K562 (cell line): ENCODE results near the gene SLC25A36. TPM values are rescaled to one million over a fixed set of nuclear protein-coding genes. Genes with fewer than 3 reads are reported as not detected.

ENCODE experiments used
- BCOR ChIP-seq: fragments of 450-650 bp; IDR thresholded peaks from 2 replicates; pipeline ENCODE4 v1.6.1; 2016
- CC2D1A ChIP-seq: fragments of 450-650 bp; IDR thresholded peaks from 2 replicates; pipeline ENCODE4 v1.6.1; 2017; ENCODE audit warnings: mild to moderate bottlenecking
- CREB3L1 ChIP-seq: fragments of 450-650 bp; IDR thresholded peaks from 2 replicates; pipeline ENCODE4 v1.6.1; 2014; ENCODE audit warnings: low read depth, mild to moderate bottlenecking, moderate library complexity, borderline replicate concordance
- FOSL1 ChIP-seq: fragments of 200-800 bp; sonication (Bioruptor generic); conservative IDR thresholded peaks from 2 replicates; pipeline ENCODE4 v1.6.1; 2016; ENCODE audit warnings: missing genetic modification characterization, missing compliant biosample characterization
- FOXK1 ChIP-seq: sonication (generic); formaldehyde crosslinking; IDR thresholded peaks from 2 replicates; pipeline ENCODE4 v1.8.0; 2022; ENCODE audit warnings: missing genetic modification reagents, mild to moderate bottlenecking, borderline replicate concordance
- GMEB1 ChIP-seq: fragments of 250-450 bp; sonication (Bioruptor Pico); IDR thresholded peaks from 2 replicates; pipeline ENCODE4 v1.4.0; 2020; ENCODE audit warnings: mild to moderate bottlenecking
- GTF2A2 ChIP-seq: IDR thresholded peaks from 2 replicates; pipeline ENCODE4 v1.6.1; 2016; ENCODE audit warnings: mild to moderate bottlenecking, missing genetic modification characterization, missing compliant biosample characterization
- HMGXB4 ChIP-seq: sonication (generic); formaldehyde crosslinking; IDR thresholded peaks from 2 replicates; pipeline ENCODE4 v1.8.1; 2023; ENCODE audit warnings: mild to moderate bottlenecking, missing genetic modification reagents
- NCOA1 ChIP-seq: fragments of 450-650 bp; IDR thresholded peaks from 2 replicates; pipeline ENCODE4 v1.6.1; 2016; ENCODE audit warnings: low read depth
- POLR2A ChIP-seq: fragments of 450-650 bp; conservative IDR thresholded peaks from 2 replicates; pipeline ENCODE4 v1.6.1; 2016
- PRPF4 ChIP-seq: fragments of 200-400 bp; formaldehyde crosslinking; IDR thresholded peaks from one replicate; pipeline ENCODE4 v1.6.1; 2017; ENCODE audit warnings: low read length, low read depth, mild to moderate bottlenecking; ENCODE audit not compliant: insufficient read depth, poor library complexity, severe bottlenecking
- SIN3B ChIP-seq: fragments of 450-650 bp; IDR thresholded peaks from 2 replicates; pipeline ENCODE4 v1.6.1; 2017; ENCODE audit warnings: low read depth, mild to moderate bottlenecking, moderate library complexity
- TAF9B ChIP-seq: fragments of 450-650 bp; IDR thresholded peaks from 2 replicates; pipeline ENCODE4 v1.6.1; 2018; ENCODE audit warnings: mild to moderate bottlenecking; ENCODE audit not compliant: partially characterized antibody
- THAP12 ChIP-seq: fragments of 250-450 bp; sonication (Bioruptor Pico); IDR thresholded peaks from 2 replicates; pipeline ENCODE4 v1.9.0; 2021; ENCODE audit warnings: mild to moderate bottlenecking, inconsistent platforms
- YY1 ChIP-seq, 3 experiments: IDR thresholded peaks; 2 replicates each; pipeline ENCODE4 v1.6.1; 2011; ENCODE audit warnings: low read length in 2 of 3, mild to moderate bottlenecking in 2 of 3, moderate library complexity in 2 of 3, borderline replicate concordance in 1 of 3, control low read depth in 1 of 3, low read depth in 1 of 3; ENCODE audit not compliant: insufficient read depth in 3 of 3, insufficient replicate concordance in 2 of 3, control insufficient read depth in 1 of 3, insufficient read length in 1 of 3; ENCODE audit errors: extremely low read depth in 1 of 3
- ZBTB9 ChIP-seq: fragments of 450-650 bp; formaldehyde crosslinking; IDR thresholded peaks from 2 replicates; pipeline ENCODE4 v1.4.0; 2020; ENCODE audit warnings: mild to moderate bottlenecking, moderate library complexity
- ZNF12 ChIP-seq: sonication (generic); formaldehyde crosslinking; IDR thresholded peaks from 2 replicates; pipeline ENCODE4 v1.4.0; 2020; ENCODE audit warnings: mild to moderate bottlenecking, missing genetic modification reagents
- ZSCAN32 ChIP-seq: fragments of 450-650 bp; formaldehyde crosslinking; IDR thresholded peaks from 2 replicates; pipeline ENCODE4 v1.4.0; 2020; ENCODE audit warnings: mild to moderate bottlenecking, moderate library complexity
- polyA plus RNA-seq, 8 experiments: library from polyadenylated mRNA; depleted of rRNA in 4 of 8; stranded (reverse) in 5 of 8; unstranded in 3 of 8; fragments of >200 nt; fragmentation: Nextera tagmentation in 2 of 8; fragmentation: Illumina TruSeq in 1 of 8; extraction: Ambion mirVana in 2 of 8; extraction: Trizol in 1 of 8; gene quantifications; 2 replicates each; pipeline versions ENCODE4 v1.2.1 to v1.2.3, GENCODE V29; 2011 to 2014; ENCODE audit warnings: inconsistent platforms in 1 of 8, missing spikeins in 1 of 8
- total RNA-seq, 7 experiments: library from RNA; depleted of rRNA in 6 of 7; stranded (reverse); fragments of >200 nt in 6 of 7; fragmentation: Illumina TruSeq in 2 of 7; extraction: Trizol in 2 of 7; gene quantifications; 2 replicates each; pipeline versions ENCODE4 v1.2.1 to v1.2.3, GENCODE V29; 2011 to 2021; ENCODE audit warnings: low replicate concordance in 1 of 7

Gene SLC25A36
- total and polyA plus RNA-seq, 9 of the 15 experiments (the other 6 are each of a cell fraction or from before 2014, with no cell fraction given) = 12.0 to 95.3 (median 43.3) TPM

- TF ChIP-seq CREB3L1 = peak; percentile 78; the same call in 1 of the 2 replicates
- TF ChIP-seq CC2D1A = peak; percentile 39; the same call in 1 of the 2 replicates
- peak; percentile 65; the same call in 1 of the 2 replicates for TF ChIP-seq SIN3B
- peak; percentile 91 for TF ChIP-seq THAP12
- peak; percentile 70 for TF ChIP-seq TAF9B
- peak; percentile 93 for TF ChIP-seq POLR2A
- TF ChIP-seq ZNF12 = 0 out of 2 replicates have a peak, but pooled peaks have one; percentile 36
- peak; percentile 94 for TF ChIP-seq FOXK1 (CRISPR knock-in tag)
- TF ChIP-seq NCOA1 = 0 out of 2 replicates have a peak, but pooled peaks have one; percentile 47
- TF ChIP-seq HMGXB4 (CRISPR knock-in tag) = peak; percentile 77; the same call in 1 of the 2 replicates
- TF ChIP-seq PRPF4 = peak; percentile 38
- peak; percentile 85 for TF ChIP-seq GMEB1 (CRISPR knock-in tag)
- TF ChIP-seq ZSCAN32 (CRISPR knock-in tag) = peak; percentile 67; the same call in 1 of the 2 replicates
- peak; percentile 20 to 83 (median 73) for TF ChIP-seq YY1 (IDR thresholded peaks at IDR 0.05; ENCODE audit: borderline replicate concordance in 1 of 3, control insufficient read depth in 1 of 3, extremely low read depth in 1 of 3, insufficient read depth in 3 of 3, insufficient read length in 1 of 3, insufficient replicate concordance in 2 of 3, low read depth in 1 of 3, low read length in 2 of 3)
- TF ChIP-seq FOSL1 (tag) = peak; percentile 44; the same call in 1 of the 2 replicates
- TF ChIP-seq BCOR = no peak
- no peak for TF ChIP-seq GTF2A2 (tag)
- peak; percentile 25; the same call in 1 of the 2 replicates for TF ChIP-seq ZBTB9 (CRISPR knock-in tag)
Measured at GRCh38 chr3:140941434-140942220, at the start of gene SLC25A36 (continued).
